GM21390 (cell line): Measurements from ENCODE around the gene ADARB1.

Source experiments
- ATAC-seq: cut with Tn5 transposase; IDR thresholded peaks from one replicate; pipeline ENCODE4 v1.9.1; 2021; ENCODE audit not compliant: unreplicated experiment

The ADARB1 gene

GRCh38 chr21:45220714-45221490, 146.5 kb downstream of the ADARB1 start:
- no peak for ATAC-seq

GRCh38 chr21:45222001-45222400, 147.6 kb downstream of the ADARB1 start:
- ATAC-seq: no peak

GRCh38 chr21:45223236-45224185, 149.1 kb downstream of the ADARB1 start:
- no peak for ATAC-seq

- no peak for ATAC-seq
Measured at GRCh38 chr21:45224189-45224938, 150.0 kb downstream of the ADARB1 start.

GRCh38 chr21:45225041-45225740, 150.8 kb downstream of the ADARB1 start:
- no peak for ATAC-seq

GRCh38 chr21:45225741-45226327, 151.5 kb downstream of the ADARB1 start:
- no peak for ATAC-seq

- no peak for ATAC-seq
Measured at GRCh38 chr21:45226540-45227326, 152.4 kb downstream of the ADARB1 start.

- no peak for ATAC-seq
Measured at GRCh38 chr21:45227735-45228134, 153.4 kb downstream of the ADARB1 start.

GRCh38 chr21:45228171-45228641, 153.8 kb downstream of the ADARB1 start:
- no peak for ATAC-seq

GRCh38 chr21:45228656-45229240, 154.4 kb downstream of the ADARB1 start:
- ATAC-seq: no peak

- no peak for ATAC-seq
Measured at GRCh38 chr21:45231705-45232104, 157.3 kb downstream of the ADARB1 start.

- ATAC-seq: no peak
Measured at GRCh38 chr21:45234127-45234526, 159.7 kb downstream of the ADARB1 start.

- no peak for ATAC-seq
Measured at GRCh38 chr21:45234965-45235364, 160.6 kb downstream of the ADARB1 start.

GRCh38 chr21:45235488-45235887, 161.1 kb downstream of the ADARB1 start:
- ATAC-seq: no peak

GRCh38 chr21:45236481-45236880, 162.1 kb downstream of the ADARB1 start:
- no peak for ATAC-seq

- ATAC-seq: no peak
Measured at GRCh38 chr21:45237401-45237800, 163.0 kb downstream of the ADARB1 start.

- ATAC-seq: no peak
Measured at GRCh38 chr21:45241357-45241756, 167.0 kb downstream of the ADARB1 start.

- ATAC-seq: no peak
Measured at GRCh38 chr21:45243603-45244002, 169.2 kb downstream of the ADARB1 start.

- ATAC-seq: no peak
Measured at GRCh38 chr21:45244799-45245340, 170.5 kb downstream of the ADARB1 start.
